ENCODE measurements around the gene FXYD5. TPM values are rescaled to one million over a fixed set of nuclear protein-coding genes. Genes with fewer than 3 reads are reported as not detected.

FXYD5 gene
- total RNA-seq, 1 experiment from 2014 or later = 123 TPM

DNA sequence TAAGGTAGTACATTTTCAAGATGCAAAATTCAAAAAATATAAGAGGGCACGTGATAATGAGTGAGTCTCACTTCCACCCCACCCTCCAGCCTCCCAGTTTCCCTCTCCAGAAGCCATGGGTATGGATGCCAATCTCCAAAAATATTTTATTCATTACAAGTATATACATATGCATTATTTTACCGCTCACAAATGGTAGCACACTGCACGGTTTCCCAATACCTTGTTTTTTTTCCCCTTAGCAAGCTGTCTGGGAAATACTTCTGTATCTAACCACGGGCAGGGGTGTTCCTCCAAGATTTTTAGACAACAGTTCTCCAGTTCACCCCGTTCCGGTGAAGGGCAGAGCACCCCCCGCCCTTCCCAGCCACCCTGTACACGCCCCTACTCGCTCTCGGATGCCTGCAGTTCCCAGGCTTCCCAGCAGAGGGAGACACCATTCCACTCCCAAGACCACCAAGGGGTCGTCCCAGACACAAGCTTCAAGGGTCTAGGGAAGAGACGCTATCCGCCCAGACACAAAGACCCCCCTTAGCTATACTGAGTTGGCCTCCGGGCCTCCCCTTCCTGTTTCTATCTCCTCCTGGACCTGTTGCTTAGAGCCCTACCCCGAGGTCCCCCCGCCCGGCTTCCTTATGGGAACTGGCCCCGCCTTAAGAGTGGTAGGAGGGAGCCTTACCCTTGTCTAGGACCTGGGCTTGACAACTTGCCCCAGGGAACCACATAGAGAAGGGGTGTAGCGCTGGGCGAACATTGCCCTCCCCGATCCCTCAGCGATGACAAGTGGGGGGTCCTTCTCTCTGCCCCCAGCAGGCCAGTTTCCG lies 40.0 kb upstream of the FXYD5 start:
- no peak for TF ChIP-seq EZH2phosphoT487 (IDR thresholded peaks at IDR 0.05; ENCODE audit: borderline replicate concordance)
- TF ChIP-seq, protein P1, sequence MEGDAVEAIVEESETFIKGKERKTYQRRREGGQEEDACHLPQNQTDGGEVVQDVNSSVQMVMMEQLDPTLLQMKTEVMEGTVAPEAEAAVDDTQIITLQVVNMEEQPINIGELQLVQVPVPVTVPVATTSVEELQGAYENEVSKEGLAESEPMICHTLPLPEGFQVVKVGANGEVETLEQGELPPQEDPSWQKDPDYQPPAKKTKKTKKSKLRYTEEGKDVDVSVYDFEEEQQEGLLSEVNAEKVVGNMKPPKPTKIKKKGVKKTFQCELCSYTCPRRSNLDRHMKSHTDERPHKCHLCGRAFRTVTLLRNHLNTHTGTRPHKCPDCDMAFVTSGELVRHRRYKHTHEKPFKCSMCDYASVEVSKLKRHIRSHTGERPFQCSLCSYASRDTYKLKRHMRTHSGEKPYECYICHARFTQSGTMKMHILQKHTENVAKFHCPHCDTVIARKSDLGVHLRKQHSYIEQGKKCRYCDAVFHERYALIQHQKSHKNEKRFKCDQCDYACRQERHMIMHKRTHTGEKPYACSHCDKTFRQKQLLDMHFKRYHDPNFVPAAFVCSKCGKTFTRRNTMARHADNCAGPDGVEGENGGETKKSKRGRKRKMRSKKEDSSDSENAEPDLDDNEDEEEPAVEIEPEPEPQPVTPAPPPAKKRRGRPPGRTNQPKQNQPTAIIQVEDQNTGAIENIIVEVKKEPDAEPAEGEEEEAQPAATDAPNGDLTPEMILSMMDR (IDR thresholded peaks at IDR 0.05 in 2 of 3, conservative IDR thresholded peaks at IDR 0.05 in 1 of 3; ENCODE audit: borderline replicate concordance in 1 of 3, insufficient read depth in 1 of 3, low read depth in 2 of 3, low read length in 2 of 3) = peak; percentile 76 to 99 (median 96)
- TF ChIP-seq RAD21 (IDR thresholded peaks at IDR 0.05; ENCODE audit: low read depth) = peak; percentile 75
- no peak for TF ChIP-seq FOSL1 (IDR thresholded peaks at IDR 0.05; ENCODE audit: low read depth)
- TF ChIP-seq CBX3 (IDR thresholded peaks at IDR 0.05; ENCODE audit: low read depth) = no peak
- TF ChIP-seq TCF7L2 (IDR thresholded peaks at IDR 0.05; ENCODE audit: borderline replicate concordance, extremely low read depth, insufficient read depth, insufficient read length) = no peak
- no peak for TF ChIP-seq JUND (IDR thresholded peaks at IDR 0.05)
- TF ChIP-seq CEBPB (IDR thresholded peaks at IDR 0.05; ENCODE audit: low read depth) = no peak
- TF ChIP-seq ZNF274 (IDR thresholded peaks at IDR 0.05; ENCODE audit: low read depth, low read length) = no peak
- TF ChIP-seq EGR1 (IDR thresholded peaks at IDR 0.05; ENCODE audit: low read depth) = no peak
- no peak for TF ChIP-seq SIN3A (IDR thresholded peaks at IDR 0.05; ENCODE audit: low read depth)
- ATAC-seq (peak; percentile 76), DNase-seq (ENCODE audit: low read depth, low spot score) (peak; percentile 51)
- Histone ChIP-seq H3K4me1 (ENCODE audit: control insufficient read depth in 1 of 2, insufficient read depth in 2 of 2, low read length in 2 of 2) (peaks cover 18 to 40% of the 10 kb centered on the region in 2 experiments), H3K27ac (ENCODE audit: low read depth, low read length) (peak overlapping the region; percentile 25; the same call in 1 of the 2 replicates), H3K9me3 (ENCODE audit: control insufficient read depth in 1 of 2, insufficient read depth in 1 of 2, low read depth in 1 of 2, low read length in 2 of 2) (no peaks in the 10 kb centered on the region), H3K36me3 (ENCODE audit: control insufficient read depth in 1 of 2, insufficient read depth in 2 of 2, low read length in 2 of 2) (no peaks in the 10 kb centered on the region), H3K9me2 (ENCODE audit: insufficient read depth) (no peaks in the 10 kb centered on the region), H2AFZ (ENCODE audit: low read depth, low read length, poor library complexity, severe bottlenecking) (peak overlapping the region; percentile 85), H3K9ac (ENCODE audit: low read length) (peak overlapping the region; percentile 14), H4K20me1 (ENCODE audit: insufficient read depth) (no peaks in the 10 kb centered on the region), H3K4me3 (replicated peaks in 1 of 2; ENCODE audit: low read depth in 1 of 2, low read length in 2 of 2) (peak overlapping the region; percentile 32 to 54), H3K79me2 (ENCODE audit: insufficient read depth, low read length) (no peaks in the 10 kb centered on the region), H3K4me2 (ENCODE audit: low read length) (peak overlapping the region; percentile 81), H3K27me3 (ENCODE audit: insufficient read depth, low read length) (no peaks in the 10 kb centered on the region)
- ChIA-PET POLR2A (no interaction called here), CTCF (interaction anchor here (0.7 to 2.3 kb wide), 6 partner anchors 10 to 49 kb away, joined by 3 to 11 read pairs (median 6); partner anchors contain the start of gene LGI4), RAD21 (ENCODE audit: low non-redundant PET in 1 of 2, low total read pairs in 2 of 2, uncharacterized antibody in 2 of 2, unreplicated experiment in 2 of 2) (interaction anchor here in 1 of 2 experiments (1.3 kb wide), 1 partner anchor 27 kb away, joined by 5 read pairs; no protein-coding TSS in a partner anchor)
- intact Hi-C loops (cut with micrococcal nuclease) = no loop called here
- BruUV-seq (replicated peaks) = no TSS peak
